Cardiac muscle cell (in vitro differentiated cells and primary cell): ENCODE data around the gene TMEM14C. TPM values are rescaled to one million over a fixed set of nuclear protein-coding genes. Genes with fewer than 3 reads are reported as not detected.
"Not testable (repeated sequence)": the region's sequence is repeated elsewhere in the genome, so short reads cannot be mapped to it uniquely, and the experiment has no call there.

Experiments used
- DNase-seq, 2 donors: peaks; one replicate each; pipeline versions ENCODE4 v3.0.0 to v3.0.0-alpha.2; 2010 to 2017; ENCODE audit warnings: low read depth in 1 of 2, low spot score in 1 of 2
- H3K27ac ChIP-seq: fragments of 200-600 bp; sonication (generic); 2 replicates; pipeline ENCODE4 v1.5.1; 2016
- H3K27me3 ChIP-seq: fragments of 200-600 bp; sonication (generic); 2 replicates; pipeline ENCODE4 v1.6.0; 2016; ENCODE audit warnings: control low read depth
- H3K36me3 ChIP-seq: fragments of 200-600 bp; sonication (generic); 2 replicates; pipeline ENCODE4 v1.5.1; 2016; ENCODE audit warnings: control low read depth
- H3K4me1 ChIP-seq: fragments of 200-600 bp; sonication (generic); 2 replicates; pipeline ENCODE4 v1.8.1; 2017; ENCODE audit warnings: low read depth, mild to moderate bottlenecking, mixed run types
- H3K4me3 ChIP-seq: fragments of 200-600 bp; sonication (generic); 2 replicates; pipeline ENCODE4 v1.5.1; 2016; ENCODE audit warnings: mild to moderate bottlenecking
- H3K9me3 ChIP-seq: fragments of 200-600 bp; sonication (generic); 2 replicates; pipeline ENCODE4 v1.5.1; 2017; ENCODE audit warnings: low read depth, mild to moderate bottlenecking, control low read depth
- polyA plus RNA-seq: library from polyadenylated mRNA; unstranded; fragments of >200 nt; fragmentation: Nextera tagmentation; extraction: Ambion mirVana; gene quantifications from 2 replicates; pipeline ENCODE4 v1.2.1, GENCODE V29; 2016
- total RNA-seq: library from RNA; depleted of rRNA; stranded (reverse); fragments of >200 nt; gene quantifications from 2 replicates; pipeline ENCODE4 v1.2.3, GENCODE V29; 2016
- TF ChIP-seq, protein P1 (sequence below): IDR thresholded peaks from 2 replicates; pipeline ENCODE4 v1.5.1; 2012; ENCODE audit warnings: low read depth, mild to moderate bottlenecking, low read length

TMEM14C gene
- total and polyA plus RNA-seq, 2 experiments from 2014 or later = 141 to 441 TPM

DNA sequence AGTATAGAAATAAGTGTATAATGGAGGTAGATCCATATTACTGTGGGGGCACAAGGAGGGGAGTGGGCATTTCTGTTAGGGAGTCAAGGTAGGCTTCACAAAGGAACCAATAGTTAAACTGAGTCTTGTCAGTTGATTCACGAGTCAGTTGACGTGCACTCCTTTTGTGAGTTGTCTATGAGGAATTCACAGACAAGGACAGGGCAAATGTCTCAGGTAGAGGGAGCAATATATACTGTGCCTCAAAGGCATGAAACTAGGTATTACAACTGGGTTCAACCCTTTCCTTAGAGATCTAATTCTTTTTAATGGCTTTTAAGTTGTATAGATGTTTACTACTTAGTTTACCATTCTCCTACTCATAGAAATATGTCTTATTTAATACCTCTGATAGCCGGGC lies 11.0 kb downstream of the TMEM14C start:
- TF ChIP-seq, protein P1, sequence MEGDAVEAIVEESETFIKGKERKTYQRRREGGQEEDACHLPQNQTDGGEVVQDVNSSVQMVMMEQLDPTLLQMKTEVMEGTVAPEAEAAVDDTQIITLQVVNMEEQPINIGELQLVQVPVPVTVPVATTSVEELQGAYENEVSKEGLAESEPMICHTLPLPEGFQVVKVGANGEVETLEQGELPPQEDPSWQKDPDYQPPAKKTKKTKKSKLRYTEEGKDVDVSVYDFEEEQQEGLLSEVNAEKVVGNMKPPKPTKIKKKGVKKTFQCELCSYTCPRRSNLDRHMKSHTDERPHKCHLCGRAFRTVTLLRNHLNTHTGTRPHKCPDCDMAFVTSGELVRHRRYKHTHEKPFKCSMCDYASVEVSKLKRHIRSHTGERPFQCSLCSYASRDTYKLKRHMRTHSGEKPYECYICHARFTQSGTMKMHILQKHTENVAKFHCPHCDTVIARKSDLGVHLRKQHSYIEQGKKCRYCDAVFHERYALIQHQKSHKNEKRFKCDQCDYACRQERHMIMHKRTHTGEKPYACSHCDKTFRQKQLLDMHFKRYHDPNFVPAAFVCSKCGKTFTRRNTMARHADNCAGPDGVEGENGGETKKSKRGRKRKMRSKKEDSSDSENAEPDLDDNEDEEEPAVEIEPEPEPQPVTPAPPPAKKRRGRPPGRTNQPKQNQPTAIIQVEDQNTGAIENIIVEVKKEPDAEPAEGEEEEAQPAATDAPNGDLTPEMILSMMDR = no peak
- Histone ChIP-seq H3K36me3 (peaks cover 12% of the 10 kb centered on the region), H3K4me1 (peaks cover 9% of the 10 kb centered on the region), H3K9me3 (no peaks in the 10 kb centered on the region), H3K27ac (peak overlapping the region; percentile 50), H3K4me3 (no peak overlapping the region), H3K27me3 (no peaks in the 10 kb centered on the region)
- DNase-seq = no peak

DNA sequence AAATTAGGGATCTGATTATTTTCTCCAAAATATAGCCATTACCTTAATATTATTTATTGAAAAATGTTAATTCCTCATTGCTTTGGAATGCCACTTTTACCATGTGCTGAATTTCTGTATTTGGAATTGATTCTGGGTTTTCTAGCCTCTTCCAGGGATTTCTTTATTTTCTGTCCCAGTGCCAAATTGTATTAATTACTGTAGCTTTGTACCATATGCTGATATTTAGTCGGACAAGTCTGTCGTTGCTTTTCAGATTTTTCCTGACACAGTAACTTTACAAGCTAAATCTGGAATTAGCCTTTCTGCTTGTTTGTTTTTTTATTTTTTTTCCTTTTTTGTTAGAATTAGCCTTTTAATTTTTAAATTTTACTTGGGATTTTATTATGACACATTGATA lies 13.9 kb downstream of the TMEM14C start:
- Histone ChIP-seq H3K36me3 (no peaks in the 10 kb centered on the region), H3K4me3 (no peak overlapping the region), H3K9me3 (no peaks in the 10 kb centered on the region), H3K4me1 (no peaks in the 10 kb centered on the region), H3K27me3 (no peaks in the 10 kb centered on the region), H3K27ac (no peak overlapping the region)
- TF ChIP-seq, protein P1 = no peak
- DNase-seq = no peak

DNA sequence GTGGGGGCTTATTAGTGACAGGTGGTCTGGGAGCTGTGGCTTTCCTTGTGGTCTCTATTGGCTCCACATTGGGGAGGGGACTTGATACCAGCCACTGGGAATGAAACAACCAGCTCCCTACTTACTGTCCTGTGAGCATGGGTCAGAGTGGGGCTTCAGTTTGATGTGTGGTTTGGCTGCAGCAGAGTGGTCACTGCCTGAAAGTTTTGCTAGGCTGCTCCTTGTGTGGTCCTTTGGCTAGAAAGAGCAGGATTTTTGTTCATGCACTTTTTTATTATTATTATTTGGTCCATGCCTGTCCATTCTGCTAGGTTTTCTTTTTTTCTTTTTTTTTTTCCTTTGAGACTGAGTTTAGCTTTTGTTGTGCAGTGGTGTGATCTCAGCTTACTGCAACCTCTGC lies 17.2 kb downstream of the TMEM14C start:
- Histone ChIP-seq H3K4me3 (no peak overlapping the region), H3K27me3 (no peaks in the 10 kb centered on the region), H3K36me3 (no peaks in the 10 kb centered on the region), H3K27ac (no peak overlapping the region), H3K9me3 (no peaks in the 10 kb centered on the region), H3K4me1 (no peaks in the 10 kb centered on the region)
- DNase-seq = no peak
- TF ChIP-seq, protein P1 = no peak

DNA sequence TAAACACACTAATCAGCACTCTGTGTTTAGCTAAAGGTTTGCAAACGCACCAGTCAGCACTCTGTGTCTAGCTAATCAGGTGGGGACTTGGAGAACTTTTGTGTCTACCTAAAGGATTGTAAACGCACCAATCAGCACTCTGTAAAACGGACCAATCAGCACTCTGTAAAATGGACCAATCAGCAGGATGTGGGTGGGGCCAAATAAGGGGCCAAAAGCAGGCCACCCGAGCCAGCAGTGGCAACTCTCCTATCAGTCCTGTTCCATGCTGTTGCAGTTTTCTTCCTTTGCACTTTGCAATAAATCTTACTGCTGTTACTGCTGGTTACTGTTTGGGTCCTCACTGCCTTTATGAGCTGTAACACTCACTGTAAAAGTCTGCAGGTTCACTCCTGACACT lies 18.8 kb downstream of the TMEM14C start:
- H3K9me3 ChIP-seq, DNase-seq, H3K36me3 ChIP-seq, H3K27me3 ChIP-seq, H3K4me3 ChIP-seq, H3K4me1 ChIP-seq, H3K27ac ChIP-seq: not testable (repeated sequence)

DNA sequence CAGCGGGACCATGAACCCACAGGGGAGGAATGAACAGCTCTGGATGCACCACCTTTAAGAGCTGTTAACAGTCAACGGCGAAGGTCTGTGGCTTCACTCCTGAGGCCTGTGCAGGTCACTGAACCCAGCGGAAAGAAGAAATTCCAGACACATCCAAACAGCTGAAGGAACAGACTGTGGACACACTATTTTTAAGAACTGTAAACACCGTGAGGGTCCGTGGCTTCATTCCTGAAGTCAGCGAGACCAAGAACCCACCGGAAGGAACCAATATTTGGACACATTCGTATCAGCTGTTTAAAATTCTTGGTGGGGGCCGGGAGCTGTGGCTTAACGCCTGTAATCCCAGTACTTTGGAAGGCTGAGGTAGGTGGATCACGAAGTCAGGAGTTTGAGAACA lies 19.4 kb downstream of the TMEM14C start:
- H3K9me3 ChIP-seq = no peaks in the 10 kb centered on the region
- TF ChIP-seq, protein P1 = no peak
- H3K27ac ChIP-seq = no peak overlapping the region
- H3K27me3 ChIP-seq = no peaks in the 10 kb centered on the region
- peaks cover 6% of the 10 kb centered on the region for H3K4me1 ChIP-seq
- H3K36me3 ChIP-seq = no peaks in the 10 kb centered on the region
- DNase-seq = no peak
- H3K4me3 ChIP-seq = no peak overlapping the region

DNA sequence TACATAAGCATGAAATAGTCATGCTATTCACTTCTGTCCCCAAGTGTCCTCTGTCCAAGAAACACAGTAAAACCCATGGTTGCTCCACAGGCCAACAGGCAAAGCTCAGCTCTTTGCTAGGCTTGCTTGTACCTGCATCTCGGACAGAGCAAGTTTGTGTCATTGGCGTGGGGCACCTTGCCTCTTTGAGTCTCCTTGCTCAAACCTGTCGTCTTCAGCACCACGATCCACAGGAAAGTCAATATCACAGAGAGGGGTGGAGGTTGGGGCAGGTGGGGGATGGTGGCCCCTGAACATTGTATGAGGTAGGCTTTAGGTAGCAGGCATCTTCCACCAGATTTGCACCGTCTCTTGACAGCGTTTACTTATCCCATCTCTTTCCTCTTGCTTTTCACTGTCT lies 20.6 kb downstream of the TMEM14C start:
- Histone ChIP-seq H3K9me3 (no peaks in the 10 kb centered on the region), H3K4me1 (peaks cover 10% of the 10 kb centered on the region), H3K27ac (no peak overlapping the region), H3K4me3 (no peak overlapping the region), H3K36me3 (no peaks in the 10 kb centered on the region), H3K27me3 (no peaks in the 10 kb centered on the region)
- no peak for DNase-seq
- TF ChIP-seq, protein P1 = no peak
